ENCODE measurements around the gene CACNA1F.

DNA sequence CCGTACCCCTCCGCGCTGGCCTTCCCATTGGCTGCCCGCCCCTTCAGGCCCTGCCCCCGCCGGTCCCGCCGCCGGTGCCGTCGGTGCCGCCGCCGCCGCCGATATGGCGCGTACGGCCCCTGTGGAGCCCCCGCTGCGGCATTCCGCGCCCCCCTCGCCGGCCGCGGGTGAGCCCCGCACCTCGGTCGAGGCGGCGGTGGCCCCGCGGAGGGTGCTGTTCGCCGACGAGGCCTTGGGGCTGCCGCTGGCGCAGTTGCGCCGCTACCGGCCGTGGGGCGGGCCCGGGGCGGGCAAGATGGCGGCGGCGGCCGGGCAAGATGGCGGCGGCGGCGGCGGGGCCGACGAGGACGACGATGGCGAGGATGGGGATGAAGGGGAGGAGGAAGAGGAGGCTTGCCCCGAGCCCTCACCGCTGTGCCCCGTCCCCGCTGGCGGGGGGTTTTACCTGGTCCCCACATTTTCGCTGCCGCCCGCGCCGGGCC is 36.7 kb upstream of the CACNA1F start, which contains the start of gene PPP1R3F:
- TF ChIP-seq CTCF (conservative IDR thresholded peaks at IDR 0.05; ENCODE audit: low read length): no peak
- TF ChIP-seq EZH2phosphoT487 (IDR thresholded peaks at IDR 0.05; ENCODE audit: borderline replicate concordance, low read depth, low read length): no peak

Measured in OCI-LY7 (cell line).